Upper lobe of left lung (tissue), 6 donors: ENCODE measurements around the gene MYMK. TPM values are rescaled to one million over a fixed set of nuclear protein-coding genes. Genes with fewer than 3 reads are reported as not detected.

ENCODE experiments used
- ATAC-seq, 2 donors: fragments of 200-7000 bp; cut with Tn5 transposase; one replicate each; pipeline ENCODE4 v1.9.1; 2022; ENCODE audit warnings: mild to moderate bottlenecking in 2 of 2, moderate library complexity in 2 of 2; ENCODE audit not compliant: low FRiP score in 2 of 2
- DNase-seq, 2 donors: peaks; one replicate each; pipeline ENCODE4 v3.0.0-alpha.2; 2019 to 2020
- H3K27ac ChIP-seq, 4 donors: fragments of 200-600 bp; sonication (generic); one replicate each; pipeline ENCODE4 v1.5.1; 2016 to 2019
- H3K27me3 ChIP-seq, 4 donors: fragments of 200-600 bp; sonication (generic); one replicate each; pipeline ENCODE4 v1.5.1; 2017 to 2019
- H3K36me3 ChIP-seq, 4 donors: fragments of 200-600 bp; sonication (generic); one replicate each; pipeline ENCODE4 v1.5.1; 2016 to 2019
- H3K4me1 ChIP-seq, 4 donors: fragments of 200-600 bp; sonication (generic); one replicate each; pipeline ENCODE4 v1.5.1; 2018 to 2019
- H3K4me3 ChIP-seq, 4 donors: fragments of 200-600 bp; sonication (generic); one replicate each; pipeline ENCODE4 v1.5.1; 2017 to 2019; ENCODE audit warnings: mild to moderate bottlenecking in 2 of 4, moderate library complexity in 1 of 4
- H3K9me3 ChIP-seq, 4 donors: fragments of 200-600 bp; sonication (generic); one replicate each; pipeline ENCODE4 v1.5.1; 2018 to 2019
- EP300 ChIP-seq, 4 donors: sonication (generic); formaldehyde crosslinking; IDR thresholded peaks; one replicate each; pipeline ENCODE4 v1.5.1; 2017; ENCODE audit warnings: antibody characterized with exemption in 4 of 4, control low read depth in 2 of 4
- POLR2A ChIP-seq, 4 donors: fragments of 450-650 bp; IDR thresholded peaks; one replicate each; pipeline ENCODE4 v1.5.1; 2016 to 2017; ENCODE audit warnings: antibody characterized with exemption in 4 of 4, mild to moderate bottlenecking in 2 of 4
- POLR2AphosphoS5 ChIP-seq, 2 donors: sonication (generic); formaldehyde crosslinking; IDR thresholded peaks; one replicate each; pipeline ENCODE4 v1.5.1; 2017; ENCODE audit warnings: antibody characterized with exemption in 2 of 2
- WGBS, 2 donors: methylation state at CpG; one replicate each; pipeline ENCODE4 v1.1.5; 2017 to 2018; 5-methylcytosine and 5-hydroxymethylcytosine counted together
- total RNA-seq, 6 donors: library from RNA; depleted of rRNA in 4 of 6; stranded (reverse); fragments of >200 nt in 4 of 6; gene quantifications; one replicate each; pipeline versions ENCODE4 v1.1.0 to v1.2.1, GENCODE V29; 2016 to 2021
- TF ChIP-seq, protein P1 (sequence below), 6 experiments: fragments of 450-650 bp in 4 of 6; fragments of 200-600 bp in 2 of 6; sonication (generic) in 2 of 6; IDR thresholded peaks; one replicate each; pipeline ENCODE4 v1.5.1; 2016 to 2019; ENCODE audit warnings: antibody characterized with exemption in 6 of 6
- donor health status: DM: no; HTN: no; CAD: no; lungs with moderate emphysema.
- donor health status: DM: no; HTN: yes; CAD: no; lungs with severe emphysema.

The MYMK gene
- total RNA-seq, 6 donors from 2014 or later, result not detected

DNA sequence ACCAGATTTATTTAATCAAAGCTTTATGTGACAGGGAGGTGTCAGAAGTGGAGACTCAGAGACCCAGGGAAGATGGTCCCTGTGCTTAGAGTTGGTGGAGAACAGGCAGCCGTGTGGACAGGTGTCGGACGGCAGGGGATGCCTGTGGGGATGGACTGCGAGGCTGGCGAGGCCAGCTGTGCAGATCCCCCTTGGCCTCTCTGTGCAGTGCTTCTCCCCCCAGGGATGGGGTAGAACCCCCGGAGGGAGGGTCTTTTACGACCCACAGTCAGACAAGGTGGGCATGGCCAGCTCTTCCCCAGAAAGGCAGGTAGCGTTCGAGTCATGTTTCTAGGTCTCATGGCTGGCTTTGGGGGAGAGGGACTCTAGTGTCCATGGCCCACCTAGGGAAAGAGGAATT lies 41.1 kb downstream of the MYMK start:
- DNase-seq (peak in 1 of 2 donors; percentile 37), ATAC-seq (no peak)
- Histone ChIP-seq H3K27me3 (peaks cover 0 to 3% (median 0%) of the 10 kb centered on the region in 4 donors), H3K9me3 (no peaks in the 10 kb centered on the region), H3K4me1 (peaks cover 13 to 25% (median 21%) of the 10 kb centered on the region in 4 donors), H3K4me3 (no peak overlapping the region), H3K36me3 (no peaks in the 10 kb centered on the region), H3K27ac (no peak overlapping the region)
- TF ChIP-seq, protein P1, sequence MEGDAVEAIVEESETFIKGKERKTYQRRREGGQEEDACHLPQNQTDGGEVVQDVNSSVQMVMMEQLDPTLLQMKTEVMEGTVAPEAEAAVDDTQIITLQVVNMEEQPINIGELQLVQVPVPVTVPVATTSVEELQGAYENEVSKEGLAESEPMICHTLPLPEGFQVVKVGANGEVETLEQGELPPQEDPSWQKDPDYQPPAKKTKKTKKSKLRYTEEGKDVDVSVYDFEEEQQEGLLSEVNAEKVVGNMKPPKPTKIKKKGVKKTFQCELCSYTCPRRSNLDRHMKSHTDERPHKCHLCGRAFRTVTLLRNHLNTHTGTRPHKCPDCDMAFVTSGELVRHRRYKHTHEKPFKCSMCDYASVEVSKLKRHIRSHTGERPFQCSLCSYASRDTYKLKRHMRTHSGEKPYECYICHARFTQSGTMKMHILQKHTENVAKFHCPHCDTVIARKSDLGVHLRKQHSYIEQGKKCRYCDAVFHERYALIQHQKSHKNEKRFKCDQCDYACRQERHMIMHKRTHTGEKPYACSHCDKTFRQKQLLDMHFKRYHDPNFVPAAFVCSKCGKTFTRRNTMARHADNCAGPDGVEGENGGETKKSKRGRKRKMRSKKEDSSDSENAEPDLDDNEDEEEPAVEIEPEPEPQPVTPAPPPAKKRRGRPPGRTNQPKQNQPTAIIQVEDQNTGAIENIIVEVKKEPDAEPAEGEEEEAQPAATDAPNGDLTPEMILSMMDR (IDR thresholded peaks at IDR 0.05), result no peak
- no peak for TF ChIP-seq EP300 (IDR thresholded peaks at IDR 0.05)
- no peak for TF ChIP-seq POLR2A (IDR thresholded peaks at IDR 0.05)
- no peak for TF ChIP-seq POLR2AphosphoS5 (IDR thresholded peaks at IDR 0.05)
- WGBS, 2 donors, result 88 to 90% methylated on average over 4 to 9 of the region's 9 CpGs

DNA sequence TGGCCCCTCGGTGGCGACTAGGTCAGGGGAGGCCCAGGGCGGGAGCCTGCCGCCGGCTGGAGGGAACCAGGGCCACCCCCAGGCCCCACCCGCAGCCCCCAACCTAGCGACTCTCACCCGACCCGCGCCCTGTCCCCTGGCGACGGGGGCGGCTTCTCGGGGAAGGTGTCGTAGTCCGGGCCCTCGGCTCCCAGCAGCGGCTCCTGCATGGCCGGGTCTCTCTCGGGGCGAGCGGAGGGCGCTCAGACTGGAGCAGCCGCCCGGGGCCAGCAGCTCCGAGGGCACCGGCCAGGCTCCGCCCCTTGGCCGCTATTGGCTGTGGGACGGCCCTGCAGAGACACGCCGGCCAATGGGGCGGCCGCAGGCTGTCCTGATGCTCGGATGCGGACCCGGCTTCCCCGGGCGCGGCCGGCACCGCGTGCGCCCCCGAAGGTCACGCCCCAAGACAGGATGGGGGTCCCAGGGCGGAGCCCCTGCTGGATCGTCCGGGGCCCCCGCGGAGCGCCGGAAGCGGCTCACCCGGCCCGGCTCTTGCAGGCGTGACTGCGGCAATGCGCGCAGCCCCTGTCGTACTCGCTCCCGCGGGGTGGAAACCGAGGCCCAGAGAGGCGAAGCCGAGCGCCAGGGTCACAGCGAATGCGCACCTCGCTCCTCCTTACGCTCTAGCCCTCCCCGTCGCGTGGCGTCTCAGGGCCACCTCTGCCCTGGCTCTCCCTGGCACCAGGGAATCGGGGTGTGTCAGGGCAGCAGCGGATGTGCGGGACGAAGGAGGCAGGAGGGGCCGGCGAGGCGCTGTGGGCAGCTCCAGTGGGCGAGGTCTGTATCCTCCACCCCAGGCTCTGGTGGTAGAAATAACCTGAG lies 45.7 kb downstream of the MYMK start, which contains the start of gene SLC2A6:
TSS of gene SLC2A6 (minus strand) at position 249 of the 861 bp plus-strand sequence. CDS start at position 209, 40 bp downstream.
- Histone ChIP-seq H3K27me3 (peaks cover 0 to 3% (median 0%) of the 10 kb centered on the region in 4 donors), H3K9me3 (no peaks in the 10 kb centered on the region), H3K4me3 (peak within 1 kb of the TSS; percentile 57 to 79 (median 64)), H3K36me3 (peaks cover 0 to 23% (median 7%) of the 10 kb centered on the region in 4 donors), H3K27ac (peak within 1 kb of the TSS; percentile 81 to 91 (median 87)), H3K4me1 (peaks cover 22 to 45% (median 32%) of the 10 kb centered on the region in 4 donors)
- TF ChIP-seq, protein P1 (IDR thresholded peaks at IDR 0.05), result peak in 1 of 6 experiments; percentile 7
- TF ChIP-seq POLR2A (IDR thresholded peaks at IDR 0.05) (peak in 3 of 4 donors; percentile 14 to 76 (median 37)), POLR2AphosphoS5 (IDR thresholded peaks at IDR 0.05) (peak; percentile 51 to 68), EP300 (IDR thresholded peaks at IDR 0.05) (no peak)
- DNase-seq (peak; percentile 96 to 97), ATAC-seq (peak; percentile 93 to 97)
- 0 to 1% methylated on average over 16 to 27 of the region's 84 CpGs for WGBS, 2 donors

- no peak for TF ChIP-seq POLR2AphosphoS5 (IDR thresholded peaks at IDR 0.05)
- TF ChIP-seq EP300 (IDR thresholded peaks at IDR 0.05), result no peak
- TF ChIP-seq, protein P1 (IDR thresholded peaks at IDR 0.05), result no peak
- no peak for TF ChIP-seq POLR2A (IDR thresholded peaks at IDR 0.05)
- peak overlapping the region; percentile 81 to 91 (median 87) for H3K27ac ChIP-seq
- peaks cover 22 to 45% (median 32%) of the 10 kb centered on the region in 4 donors for H3K4me1 ChIP-seq
- ATAC-seq (peak; percentile 1 to 27), DNase-seq (no peak)
- H3K36me3 ChIP-seq, result peaks cover 0 to 31% (median 11%) of the 10 kb centered on the region in 4 donors
- 40 to 52% methylated on average over 11 to 17 of the region's 17 CpGs for WGBS, 2 donors
- H3K4me3 ChIP-seq, result peak overlapping the region; percentile 57 to 79 (median 64)
- no peaks in the 10 kb centered on the region for H3K9me3 ChIP-seq
- H3K27me3 ChIP-seq, result peaks cover 0 to 3% (median 0%) of the 10 kb centered on the region in 4 donors
Observed at GRCh38 chr9:133477992-133478850, 46.5 kb downstream of the MYMK start.

GRCh38 chr9:133477461-133477860 lies 47.3 kb downstream of the MYMK start:
- no peak for ATAC-seq
- Histone ChIP-seq H3K9me3 (no peaks in the 10 kb centered on the region), H3K27me3 (peaks cover 0 to 3% (median 0%) of the 10 kb centered on the region in 4 donors), H3K27ac (peak overlapping the region in 1 of 4 donors; percentile 89), H3K36me3 (peaks cover 0 to 32% (median 15%) of the 10 kb centered on the region in 4 donors), H3K4me3 (peak overlapping the region in 1 of 4 donors; percentile 79), H3K4me1 (peaks cover 22 to 45% (median 32%) of the 10 kb centered on the region in 4 donors)
- TF ChIP-seq EP300 (IDR thresholded peaks at IDR 0.05), result no peak
- no peak for TF ChIP-seq POLR2A (IDR thresholded peaks at IDR 0.05)
- TF ChIP-seq, protein P1 (IDR thresholded peaks at IDR 0.05), result no peak
- TF ChIP-seq POLR2AphosphoS5 (IDR thresholded peaks at IDR 0.05), result no peak
- DNase-seq, result no peak
- WGBS, 2 donors, result 87 to 98% methylated on average over 4 of the region's 4 CpGs
